GM21360 (cell line): ENCODE measurements around the gene GRK3.
"Not testable (repeated sequence)": the region's sequence is repeated elsewhere in the genome, so short reads cannot be mapped to it uniquely, and the experiment has no call there.

Source experiments
- ATAC-seq: cut with Tn5 transposase; IDR thresholded peaks from one replicate; pipeline ENCODE4 v1.9.1; 2021; ENCODE audit warnings: mild to moderate bottlenecking, moderate library complexity; ENCODE audit not compliant: unreplicated experiment

Gene GRK3

GRCh38 chr22:25548866-25549464 lies 15.5 kb upstream of the GRK3 start:
- no peak for ATAC-seq

GRCh38 chr22:25551396-25551795 lies 13.1 kb upstream of the GRK3 start:
- ATAC-seq = no peak

GRCh38 chr22:25552405-25552804 lies 12.1 kb upstream of the GRK3 start:
- ATAC-seq = not testable (repeated sequence)

- no peak for ATAC-seq
Measured at GRCh38 chr22:25553131-25553530, 11.3 kb upstream of the GRK3 start.

GRCh38 chr22:25554238-25554671 lies 10.2 kb upstream of the GRK3 start:
- no peak for ATAC-seq

GRCh38 chr22:25554689-25555088 lies 9.8 kb upstream of the GRK3 start:
- ATAC-seq = no peak

- ATAC-seq = no peak
Measured at GRCh38 chr22:25555586-25555985, 8.9 kb upstream of the GRK3 start.

GRCh38 chr22:25557218-25557617 lies 7.3 kb upstream of the GRK3 start:
- no peak for ATAC-seq

GRCh38 chr22:25558341-25558740 lies 6.1 kb upstream of the GRK3 start:
- no peak for ATAC-seq

- ATAC-seq = not testable (repeated sequence)
Measured at GRCh38 chr22:25559910-25560309, 4.6 kb upstream of the GRK3 start.

GRCh38 chr22:25561182-25561581 lies 3.3 kb upstream of the GRK3 start:
- ATAC-seq = not testable (repeated sequence)

- not testable (repeated sequence) for ATAC-seq
Measured at GRCh38 chr22:25561927-25562326, 2.5 kb upstream of the GRK3 start.

- ATAC-seq = not testable (repeated sequence)
Measured at GRCh38 chr22:25562966-25563760, 1.3 kb upstream of the GRK3 start.

GRCh38 chr22:25563761-25564319 lies 635 bp upstream of the GRK3 start:
- no peak for ATAC-seq

GRCh38 chr22:25564979-25565677 lies 653 bp downstream of the GRK3 start:
- ATAC-seq = no peak

GRCh38 chr22:25566186-25566897 lies 1.9 kb downstream of the GRK3 start:
- no peak for ATAC-seq

GRCh38 chr22:25566898-25567235 lies 2.4 kb downstream of the GRK3 start:
- ATAC-seq = no peak

- no peak for ATAC-seq
Measured at GRCh38 chr22:25567251-25567675, 2.8 kb downstream of the GRK3 start.

GRCh38 chr22:25568066-25568465 lies 3.6 kb downstream of the GRK3 start:
- ATAC-seq = not testable (repeated sequence)

- no peak for ATAC-seq
Measured at GRCh38 chr22:25569361-25569760, 4.9 kb downstream of the GRK3 start.

GRCh38 chr22:25569983-25570382 lies 5.5 kb downstream of the GRK3 start:
- ATAC-seq = no peak
